Mesendoderm (in vitro differentiated cells): Measurements from ENCODE around the gene STARD9.
"Not testable (repeated sequence)": the region's sequence is repeated elsewhere in the genome, so short reads cannot be mapped to it uniquely, and the experiment has no call there.

Experiments used
- DNase-seq: peaks from one replicate; pipeline ENCODE4 v3.0.0; 2013
- H2AK5ac ChIP-seq: 2 replicates; pipeline ENCODE4 v1.6.1; 2013; ENCODE audit warnings: low read length, inconsistent platforms
- H2BK120ac ChIP-seq: 2 replicates; pipeline ENCODE4 v1.6.1; 2013; ENCODE audit warnings: low read depth, mild to moderate bottlenecking, low read length, moderate library complexity, mixed read lengths
- H2BK15ac ChIP-seq: replicated peaks from 2 replicates; pipeline ENCODE4 v1.6.1; 2013; ENCODE audit warnings: low read depth, mild to moderate bottlenecking, moderate library complexity
- H2BK5ac ChIP-seq: 2 replicates; pipeline ENCODE4 v1.6.1; 2013; ENCODE audit warnings: low read length, inconsistent platforms
- H3K18ac ChIP-seq: 2 replicates; pipeline ENCODE4 v1.6.1; 2013; ENCODE audit warnings: mild to moderate bottlenecking, low read length, mixed read lengths
- H3K23ac ChIP-seq: one replicate; pipeline ENCODE4 v1.6.1; 2013; ENCODE audit warnings: low read length
- H3K27ac ChIP-seq: 2 replicates; pipeline ENCODE4 v1.5.1; 2013; ENCODE audit warnings: low read depth, mild to moderate bottlenecking, inconsistent platforms, low read length, moderate library complexity
- H3K27me3 ChIP-seq: 2 replicates; pipeline ENCODE4 v1.6.1; 2013; ENCODE audit warnings: low read length, control low read depth, mild to moderate bottlenecking, inconsistent platforms; ENCODE audit not compliant: insufficient read depth, poor library complexity
- H3K36me3 ChIP-seq: 2 replicates; pipeline ENCODE4 v1.6.1; 2013; ENCODE audit warnings: low read length, inconsistent platforms; ENCODE audit not compliant: control insufficient read depth, insufficient read depth
- H3K4ac ChIP-seq: one replicate; pipeline ENCODE4 v1.6.1; 2013; ENCODE audit warnings: low read depth, mild to moderate bottlenecking, low read length, moderate library complexity
- H3K4me1 ChIP-seq: 2 replicates; pipeline ENCODE4 v1.6.1; 2013; ENCODE audit warnings: low read depth, low read length, inconsistent platforms; ENCODE audit not compliant: control insufficient read depth
- H3K4me2 ChIP-seq: 2 replicates; pipeline ENCODE4 v1.6.1; 2013; ENCODE audit warnings: low read length
- H3K4me3 ChIP-seq: 2 replicates; pipeline ENCODE4 v1.5.1; 2013; ENCODE audit warnings: mild to moderate bottlenecking, low read length
- H3K56ac ChIP-seq: one replicate; pipeline ENCODE4 v1.6.1; 2013; ENCODE audit warnings: low read length
- H3K79me1 ChIP-seq: 2 replicates; pipeline ENCODE4 v1.6.1; 2013; ENCODE audit warnings: low read length, inconsistent platforms
- H3K79me2 ChIP-seq: 2 replicates; pipeline ENCODE4 v1.6.1; 2013; ENCODE audit warnings: mild to moderate bottlenecking, low read length; ENCODE audit not compliant: control insufficient read depth, insufficient read depth
- H3K9ac ChIP-seq: 2 replicates; pipeline ENCODE4 v1.6.1; 2013; ENCODE audit warnings: low read length, inconsistent platforms
- H4K5ac ChIP-seq: one replicate; pipeline ENCODE4 v1.6.1; 2013; ENCODE audit warnings: low read length
- H4K8ac ChIP-seq: one replicate; pipeline ENCODE4 v1.6.1; 2013; ENCODE audit warnings: low read depth, mild to moderate bottlenecking, control low read depth, low read length, moderate library complexity
- WGBS: extraction: QIAGEN DNeasy Blood & Tissue Kit; methylation state at CpG from one replicate; pipeline ENCODE4 v1.1.7; 2013; ENCODE audit warnings: low lambda C conversion rate, missing lambda C conversion rate; ENCODE audit not compliant: insufficient coverage; ENCODE audit errors: extremely low coverage; 5-methylcytosine and 5-hydroxymethylcytosine counted together

STARD9 gene

GRCh38 chr15:42679285-42680141 lies 104.1 kb downstream of the STARD9 start:
- Histone ChIP-seq H3K36me3 (no peaks in the 10 kb centered on the region), H3K9ac (no peak overlapping the region), H2BK120ac (no peak overlapping the region), H3K56ac (no peak overlapping the region), H3K4me3 (no peak overlapping the region), H3K79me1 (no peaks in the 10 kb centered on the region), H3K4ac (no peak overlapping the region), H2AK5ac (no peak overlapping the region), H3K23ac (no peak overlapping the region), H3K18ac (no peak overlapping the region), H3K27ac (no peak overlapping the region), H4K5ac (no peak overlapping the region), H2BK15ac (no peak overlapping the region), H3K79me2 (no peaks in the 10 kb centered on the region), H3K4me1 (no peaks in the 10 kb centered on the region), H3K4me2 (no peak overlapping the region), H2BK5ac (no peak overlapping the region), H3K27me3 (no peaks in the 10 kb centered on the region), H4K8ac (no peak overlapping the region)
- WGBS, result no CpG with 5 or more reads among the region's 7 CpGs
- no peak for DNase-seq

DNA sequence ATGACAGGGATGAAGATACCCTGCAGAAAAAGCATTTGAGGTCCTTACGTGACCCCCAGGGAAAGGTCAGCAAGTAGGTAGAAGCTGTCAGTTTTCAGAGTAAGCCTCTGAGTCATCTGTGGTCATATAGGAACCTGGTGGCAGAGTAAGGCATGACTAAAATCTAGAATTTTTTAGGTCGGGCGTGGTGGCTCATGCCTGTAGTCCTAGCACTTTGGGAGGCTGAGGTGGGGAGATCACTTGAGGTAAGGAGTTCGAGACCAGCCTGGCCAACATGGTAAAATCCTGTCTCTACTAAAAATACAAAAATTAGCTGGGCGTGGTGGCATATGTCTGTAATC lies 104.7 kb downstream of the STARD9 start:
- not testable (repeated sequence) for H3K4me3 ChIP-seq, H3K23ac ChIP-seq, DNase-seq, H4K5ac ChIP-seq, H2BK15ac ChIP-seq, H3K36me3 ChIP-seq, H3K9ac ChIP-seq, H3K79me1 ChIP-seq, H3K4me2 ChIP-seq, H2BK120ac ChIP-seq, H2AK5ac ChIP-seq, H2BK5ac ChIP-seq, H3K27me3 ChIP-seq, H3K4ac ChIP-seq, H4K8ac ChIP-seq, H3K56ac ChIP-seq, H3K79me2 ChIP-seq, H3K18ac ChIP-seq, H3K27ac ChIP-seq, H3K4me1 ChIP-seq
- WGBS, result no CpG with 5 or more reads among the region's 5 CpGs

GRCh38 chr15:42681119-42681518 lies 105.7 kb downstream of the STARD9 start:
- H3K56ac ChIP-seq, result no peak overlapping the region
- H3K79me2 ChIP-seq, result no peaks in the 10 kb centered on the region
- no peak overlapping the region for H3K4ac ChIP-seq
- no peak overlapping the region for H3K27ac ChIP-seq
- WGBS, result no CpG with 5 or more reads among the region's 6 CpGs
- H4K8ac ChIP-seq, result no peak overlapping the region
- H3K4me2 ChIP-seq, result no peak overlapping the region
- H4K5ac ChIP-seq, result no peak overlapping the region
- no peak overlapping the region for H2BK120ac ChIP-seq
- no peak overlapping the region for H3K23ac ChIP-seq
- no peak for DNase-seq
- H2BK5ac ChIP-seq, result no peak overlapping the region
- no peak overlapping the region for H2BK15ac ChIP-seq
- no peak overlapping the region for H2AK5ac ChIP-seq
- H3K4me3 ChIP-seq, result no peak overlapping the region
- no peaks in the 10 kb centered on the region for H3K36me3 ChIP-seq
- no peak overlapping the region for H3K18ac ChIP-seq
- H3K27me3 ChIP-seq, result no peaks in the 10 kb centered on the region
- no peak overlapping the region for H3K9ac ChIP-seq
- H3K4me1 ChIP-seq, result no peaks in the 10 kb centered on the region
- no peaks in the 10 kb centered on the region for H3K79me1 ChIP-seq

GRCh38 chr15:42686281-42686680 lies 110.9 kb downstream of the STARD9 start:
- no peak overlapping the region for H2BK15ac ChIP-seq
- H3K4me2 ChIP-seq, result no peak overlapping the region
- no peak overlapping the region for H3K23ac ChIP-seq
- no peak overlapping the region for H2AK5ac ChIP-seq
- H3K56ac ChIP-seq, result no peak overlapping the region
- no peak overlapping the region for H3K4me3 ChIP-seq
- H3K36me3 ChIP-seq, result no peaks in the 10 kb centered on the region
- no peak for DNase-seq
- H4K5ac ChIP-seq, result no peak overlapping the region
- no peak overlapping the region for H2BK5ac ChIP-seq
- no peaks in the 10 kb centered on the region for H3K27me3 ChIP-seq
- H3K79me1 ChIP-seq, result no peaks in the 10 kb centered on the region
- no CpG with 5 or more reads among the region's 8 CpGs for WGBS
- H3K9ac ChIP-seq, result no peak overlapping the region
- no peak overlapping the region for H4K8ac ChIP-seq
- no peak overlapping the region for H2BK120ac ChIP-seq
- H3K79me2 ChIP-seq, result no peaks in the 10 kb centered on the region
- no peaks in the 10 kb centered on the region for H3K4me1 ChIP-seq
- H3K27ac ChIP-seq, result no peak overlapping the region
- H3K18ac ChIP-seq, result no peak overlapping the region
- no peak overlapping the region for H3K4ac ChIP-seq

DNA sequence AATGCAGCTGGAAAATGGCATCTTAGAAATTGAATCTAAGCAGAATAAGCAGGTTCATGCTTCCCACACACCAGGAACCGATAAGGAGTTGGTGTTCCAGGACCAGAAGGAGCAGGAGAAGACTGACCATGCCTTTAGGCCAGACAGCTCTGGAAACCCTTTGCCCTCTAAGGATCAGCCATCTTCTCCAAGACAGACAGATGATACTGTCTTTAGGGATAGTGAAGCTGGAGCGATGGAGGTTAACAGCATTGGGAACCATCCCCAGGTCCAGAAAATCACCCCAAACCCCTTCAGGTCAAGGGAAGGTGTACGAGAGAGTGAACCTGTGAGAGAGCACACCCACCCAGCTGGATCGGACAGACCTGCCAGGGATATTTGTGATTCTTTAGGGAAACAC lies 112.3 kb downstream of the STARD9 start:
- no peaks in the 10 kb centered on the region for H3K79me1 ChIP-seq
- no peak overlapping the region for H3K18ac ChIP-seq
- no peak overlapping the region for H3K23ac ChIP-seq
- H3K4me2 ChIP-seq, result no peak overlapping the region
- H2BK15ac ChIP-seq, result no peak overlapping the region
- H4K8ac ChIP-seq, result no peak overlapping the region
- H2BK120ac ChIP-seq, result no peak overlapping the region
- WGBS, result no CpG with 5 or more reads among the region's 4 CpGs
- H3K4ac ChIP-seq, result no peak overlapping the region
- no peak overlapping the region for H3K27ac ChIP-seq
- H3K4me1 ChIP-seq, result no peaks in the 10 kb centered on the region
- H2BK5ac ChIP-seq, result no peak overlapping the region
- H3K36me3 ChIP-seq, result no peaks in the 10 kb centered on the region
- no peak overlapping the region for H2AK5ac ChIP-seq
- no peak overlapping the region for H4K5ac ChIP-seq
- no peak overlapping the region for H3K9ac ChIP-seq
- no peak for DNase-seq
- no peaks in the 10 kb centered on the region for H3K27me3 ChIP-seq
- no peaks in the 10 kb centered on the region for H3K79me2 ChIP-seq
- no peak overlapping the region for H3K56ac ChIP-seq
- H3K4me3 ChIP-seq, result no peak overlapping the region

DNA sequence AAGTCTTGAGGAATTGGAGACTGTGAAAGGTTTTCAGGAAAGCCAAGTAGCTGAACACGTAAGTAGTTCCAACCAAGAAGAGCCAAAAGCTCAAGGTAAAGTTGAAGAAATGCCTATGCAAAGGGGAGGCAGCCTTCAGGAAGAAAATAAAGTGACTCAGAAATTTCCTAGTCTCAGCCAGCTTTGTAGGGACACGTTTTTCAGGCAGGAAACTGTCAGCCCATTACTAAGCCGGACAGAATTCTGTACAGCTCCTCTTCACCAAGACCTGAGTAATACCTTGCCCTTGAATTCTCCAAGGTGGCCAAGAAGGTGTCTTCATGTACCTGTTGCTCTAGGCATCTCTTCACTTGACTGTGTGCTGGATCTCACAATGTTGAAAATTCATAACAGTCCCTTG lies 112.9 kb downstream of the STARD9 start:
- Histone ChIP-seq H3K18ac (no peak overlapping the region), H2BK120ac (no peak overlapping the region), H3K79me1 (no peaks in the 10 kb centered on the region), H2BK15ac (no peak overlapping the region), H3K27me3 (no peaks in the 10 kb centered on the region), H3K36me3 (no peaks in the 10 kb centered on the region), H3K4me3 (no peak overlapping the region), H3K4me1 (no peaks in the 10 kb centered on the region), H3K23ac (no peak overlapping the region), H3K56ac (no peak overlapping the region), H4K8ac (no peak overlapping the region), H3K4ac (no peak overlapping the region), H2BK5ac (no peak overlapping the region), H3K4me2 (no peak overlapping the region), H3K9ac (no peak overlapping the region), H3K27ac (no peak overlapping the region), H3K79me2 (no peaks in the 10 kb centered on the region), H2AK5ac (no peak overlapping the region), H4K5ac (no peak overlapping the region)
- no CpG with 5 or more reads among the region's 3 CpGs for WGBS
- DNase-seq, result no peak
